Testis (tissue), 2 donors: Measurements from ENCODE around the gene SSTR5.

Experiments
- POLR2A ChIP-seq: fragments of 450-650 bp; IDR thresholded peaks from one replicate; pipeline ENCODE4 v1.6.1; 2017; ENCODE audit warnings: antibody characterized with exemption, mild to moderate bottlenecking, moderate library complexity
- TF ChIP-seq, protein P1 (sequence below), 3 experiments: fragments of 450-650 bp in 2 of 3; fragments of 200-600 bp in 1 of 3; sonication (generic) in 1 of 3; IDR thresholded peaks; one replicate each; pipeline ENCODE4 v1.5.1; 2016 to 2019; ENCODE audit warnings: antibody characterized with exemption in 3 of 3, mild to moderate bottlenecking in 2 of 3, moderate library complexity in 1 of 3

DNA sequence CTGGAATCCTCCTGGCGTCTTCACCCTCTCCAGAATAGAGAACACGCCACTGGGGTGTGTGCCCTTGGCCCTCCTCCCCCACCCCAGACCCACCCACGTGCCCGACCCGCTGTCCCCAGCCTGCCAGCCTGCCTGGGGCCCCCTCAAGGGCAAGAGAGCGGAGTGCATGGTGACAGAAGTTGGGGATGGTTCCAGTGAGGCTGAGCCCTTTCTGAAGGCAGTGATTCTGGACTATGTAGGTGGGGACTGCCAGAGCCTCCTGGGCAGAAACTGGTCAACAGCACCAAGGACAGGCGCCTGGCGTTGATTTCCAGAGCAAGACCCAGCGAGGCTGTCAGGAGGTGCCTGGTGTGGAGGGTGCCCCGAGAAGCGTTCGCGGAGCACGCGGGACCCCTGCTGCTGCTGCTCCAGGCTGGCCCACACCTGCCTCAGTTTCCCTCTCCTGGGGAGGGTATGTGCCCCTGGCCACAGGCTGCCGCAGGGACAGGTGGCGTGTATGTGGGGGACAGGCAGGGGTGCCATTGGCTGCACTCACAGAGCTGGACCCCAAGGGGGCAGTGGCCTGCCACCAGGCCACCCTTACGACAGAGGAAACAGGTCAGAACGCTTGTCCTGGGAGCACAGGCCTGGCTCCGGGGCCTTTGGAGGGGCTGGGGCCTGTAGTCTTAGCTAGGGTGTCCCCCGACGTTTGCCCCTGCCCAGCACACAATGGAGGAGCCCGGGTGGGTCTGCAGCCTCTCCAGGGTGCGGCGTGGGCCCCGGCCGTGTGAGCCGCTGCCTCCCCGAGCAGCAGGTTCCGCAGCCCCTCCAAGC, 1.2 kb downstream of the SSTR5 start:
- TF ChIP-seq, protein P1, sequence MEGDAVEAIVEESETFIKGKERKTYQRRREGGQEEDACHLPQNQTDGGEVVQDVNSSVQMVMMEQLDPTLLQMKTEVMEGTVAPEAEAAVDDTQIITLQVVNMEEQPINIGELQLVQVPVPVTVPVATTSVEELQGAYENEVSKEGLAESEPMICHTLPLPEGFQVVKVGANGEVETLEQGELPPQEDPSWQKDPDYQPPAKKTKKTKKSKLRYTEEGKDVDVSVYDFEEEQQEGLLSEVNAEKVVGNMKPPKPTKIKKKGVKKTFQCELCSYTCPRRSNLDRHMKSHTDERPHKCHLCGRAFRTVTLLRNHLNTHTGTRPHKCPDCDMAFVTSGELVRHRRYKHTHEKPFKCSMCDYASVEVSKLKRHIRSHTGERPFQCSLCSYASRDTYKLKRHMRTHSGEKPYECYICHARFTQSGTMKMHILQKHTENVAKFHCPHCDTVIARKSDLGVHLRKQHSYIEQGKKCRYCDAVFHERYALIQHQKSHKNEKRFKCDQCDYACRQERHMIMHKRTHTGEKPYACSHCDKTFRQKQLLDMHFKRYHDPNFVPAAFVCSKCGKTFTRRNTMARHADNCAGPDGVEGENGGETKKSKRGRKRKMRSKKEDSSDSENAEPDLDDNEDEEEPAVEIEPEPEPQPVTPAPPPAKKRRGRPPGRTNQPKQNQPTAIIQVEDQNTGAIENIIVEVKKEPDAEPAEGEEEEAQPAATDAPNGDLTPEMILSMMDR (IDR thresholded peaks at IDR 0.05): no peak
- TF ChIP-seq POLR2A: no peak
